HepG2 (cell line): ENCODE results near the gene ETFDH. TPM values are rescaled to one million over a fixed set of nuclear protein-coding genes. Genes with fewer than 3 reads are reported as not detected.

Source experiments
- CBX5 ChIP-seq: sonication (generic); formaldehyde crosslinking; IDR thresholded peaks from 2 replicates; pipeline ENCODE4 v1.4.0; 2020; ENCODE audit warnings: missing genetic modification reagents, borderline replicate concordance
- ETV5 ChIP-seq: IDR thresholded peaks from 2 replicates; pipeline ENCODE4 v1.6.1; 2018; ENCODE audit warnings: missing biosample characterization, missing genetic modification reagents, inconsistent platforms, borderline replicate concordance
- GABPB1 ChIP-seq: IDR thresholded peaks from 2 replicates; pipeline ENCODE4 v1.6.1; 2016; ENCODE audit warnings: mild to moderate bottlenecking, missing genetic modification reagents, moderate library complexity, missing compliant biosample characterization
- KDM3A ChIP-seq: IDR thresholded peaks from 2 replicates; pipeline ENCODE4 v1.6.1; 2018; ENCODE audit warnings: low read depth, missing compliant biosample characterization
- MIER2 ChIP-seq: IDR thresholded peaks from 2 replicates; pipeline ENCODE4 v1.6.1; 2016; ENCODE audit warnings: missing biosample characterization, missing genetic modification reagents
- MTA1 ChIP-seq: sonication (generic); formaldehyde crosslinking; IDR thresholded peaks from 2 replicates; pipeline ENCODE4 v1.4.0; 2020; ENCODE audit warnings: missing genetic modification reagents, mild to moderate bottlenecking, borderline replicate concordance
- NCOA2 ChIP-seq: sonication (generic); formaldehyde crosslinking; IDR thresholded peaks from 2 replicates; pipeline ENCODE4 v1.8.0; 2022; ENCODE audit warnings: inconsistent platforms
- NFIB ChIP-seq: sonication (generic); formaldehyde crosslinking; IDR thresholded peaks from 2 replicates; pipeline ENCODE4 v1.9.0; 2021; ENCODE audit warnings: missing genetic modification reagents, mild to moderate bottlenecking, borderline replicate concordance
- SRSF1 ChIP-seq: fragments of 200-400 bp; formaldehyde crosslinking; optimal IDR thresholded peaks from 2 replicates; pipeline ENCODE3; 2017; ENCODE audit warnings: mild to moderate bottlenecking, low read depth, low read length, moderate library complexity
- ZNF83 ChIP-seq: sonication (generic); formaldehyde crosslinking; IDR thresholded peaks from 2 replicates; pipeline ENCODE4 v1.4.0; 2020; ENCODE audit warnings: missing genetic modification reagents, mild to moderate bottlenecking, borderline replicate concordance
- polyA plus RNA-seq, 8 experiments: library from polyadenylated mRNA; depleted of rRNA in 3 of 8; stranded (reverse) in 7 of 8; unstranded in 1 of 8; fragments of >200 nt; fragmentation: Illumina TruSeq in 4 of 8; extraction: Trizol in 4 of 8; gene quantifications; 2 replicates each; pipeline versions ENCODE4 v1.2.1 to v1.2.3, GENCODE V29; 2011 to 2016; ENCODE audit warnings: low read depth in 4 of 8, missing spikeins in 1 of 8, mixed read lengths in 1 of 8; ENCODE audit not compliant: insufficient read depth in 1 of 8
- total RNA-seq, 5 experiments: library from RNA; depleted of rRNA; stranded (reverse); fragments of >200 nt; fragmentation: Illumina TruSeq; extraction: Trizol; gene quantifications; 2 replicates each; pipeline ENCODE4 v1.2.3, GENCODE V29; 2016; ENCODE audit warnings: low read depth in 1 of 5
- TF ChIP-seq, protein P1 (sequence below), 2 experiments: IDR thresholded peaks; 2 replicates each; pipeline ENCODE4 v1.6.1; 2011 to 2012; ENCODE audit warnings: low read length in 2 of 2, borderline replicate concordance in 1 of 2, low read depth in 1 of 2, mild to moderate bottlenecking in 1 of 2, moderate library complexity in 1 of 2
- TF ChIP-seq, protein P2 (sequence below): sonication (generic); formaldehyde crosslinking; IDR thresholded peaks from 2 replicates; pipeline ENCODE4 v1.4.0; 2020; ENCODE audit warnings: low read depth, mild to moderate bottlenecking, missing genetic modification reagents
- TF ChIP-seq, protein P3 (sequence below): sonication (generic); formaldehyde crosslinking; IDR thresholded peaks from 2 replicates; pipeline ENCODE4 v1.8.1; 2023; ENCODE audit warnings: mild to moderate bottlenecking, moderate library complexity, missing genetic modification reagents
- TF ChIP-seq, protein P4 (sequence below): sonication (generic); formaldehyde crosslinking; IDR thresholded peaks from 2 replicates; pipeline ENCODE4 v1.4.0; 2020; ENCODE audit warnings: missing genetic modification reagents
- TF ChIP-seq, protein P5 (sequence below): IDR thresholded peaks from 2 replicates; pipeline ENCODE4 v1.6.1; 2016; ENCODE audit warnings: control low read depth

The ETFDH gene
- total and polyA plus RNA-seq, 2 of the 13 experiments (the other 11 are each of a cell fraction or from before 2014, with no cell fraction given), result 14.7 to 17.8 TPM

DNA sequence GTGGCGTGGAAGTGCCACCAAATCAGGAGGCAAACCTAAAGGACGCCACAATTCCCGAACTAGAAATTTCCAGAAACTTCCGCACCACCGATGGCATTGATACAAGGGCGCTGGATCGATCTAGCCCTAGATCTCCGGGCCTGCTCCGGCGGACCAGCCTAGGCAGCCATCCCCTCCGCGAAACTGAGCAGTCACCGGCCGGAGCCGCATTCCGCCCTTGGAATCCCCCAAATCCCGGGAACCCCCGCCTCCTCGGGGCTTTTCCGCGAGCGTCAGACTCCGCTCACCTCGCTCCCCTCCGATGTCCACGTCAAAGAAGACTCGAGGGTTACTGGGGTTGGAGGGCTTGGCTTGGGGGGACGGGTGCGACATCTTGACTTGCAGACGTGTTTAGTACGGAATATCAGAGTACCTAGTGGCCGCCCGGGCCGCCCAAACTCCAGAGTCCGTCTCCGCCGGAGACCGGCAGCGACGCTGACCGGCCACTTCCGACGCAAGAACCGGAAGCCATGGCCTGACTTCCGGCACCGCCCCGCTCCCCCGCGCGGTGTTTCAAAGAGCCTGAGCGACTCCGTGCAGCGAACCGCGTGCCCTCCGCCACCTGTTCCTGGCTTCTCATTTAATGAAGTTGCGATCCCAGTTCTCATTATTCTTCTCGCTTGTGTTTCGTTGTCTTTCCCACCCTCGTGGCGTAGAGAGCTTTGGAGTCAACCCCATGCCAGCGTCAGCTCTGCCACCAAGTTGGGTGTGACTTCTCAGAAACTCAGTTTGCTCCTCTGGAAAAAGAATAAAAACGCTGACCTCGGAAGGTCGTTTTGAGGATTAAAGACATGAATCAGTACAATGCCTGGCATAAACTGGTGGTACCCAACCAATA lies 51.1 kb downstream of the ETFDH start, which contains the start of gene PPID (continued):
- TF ChIP-seq, protein P1, sequence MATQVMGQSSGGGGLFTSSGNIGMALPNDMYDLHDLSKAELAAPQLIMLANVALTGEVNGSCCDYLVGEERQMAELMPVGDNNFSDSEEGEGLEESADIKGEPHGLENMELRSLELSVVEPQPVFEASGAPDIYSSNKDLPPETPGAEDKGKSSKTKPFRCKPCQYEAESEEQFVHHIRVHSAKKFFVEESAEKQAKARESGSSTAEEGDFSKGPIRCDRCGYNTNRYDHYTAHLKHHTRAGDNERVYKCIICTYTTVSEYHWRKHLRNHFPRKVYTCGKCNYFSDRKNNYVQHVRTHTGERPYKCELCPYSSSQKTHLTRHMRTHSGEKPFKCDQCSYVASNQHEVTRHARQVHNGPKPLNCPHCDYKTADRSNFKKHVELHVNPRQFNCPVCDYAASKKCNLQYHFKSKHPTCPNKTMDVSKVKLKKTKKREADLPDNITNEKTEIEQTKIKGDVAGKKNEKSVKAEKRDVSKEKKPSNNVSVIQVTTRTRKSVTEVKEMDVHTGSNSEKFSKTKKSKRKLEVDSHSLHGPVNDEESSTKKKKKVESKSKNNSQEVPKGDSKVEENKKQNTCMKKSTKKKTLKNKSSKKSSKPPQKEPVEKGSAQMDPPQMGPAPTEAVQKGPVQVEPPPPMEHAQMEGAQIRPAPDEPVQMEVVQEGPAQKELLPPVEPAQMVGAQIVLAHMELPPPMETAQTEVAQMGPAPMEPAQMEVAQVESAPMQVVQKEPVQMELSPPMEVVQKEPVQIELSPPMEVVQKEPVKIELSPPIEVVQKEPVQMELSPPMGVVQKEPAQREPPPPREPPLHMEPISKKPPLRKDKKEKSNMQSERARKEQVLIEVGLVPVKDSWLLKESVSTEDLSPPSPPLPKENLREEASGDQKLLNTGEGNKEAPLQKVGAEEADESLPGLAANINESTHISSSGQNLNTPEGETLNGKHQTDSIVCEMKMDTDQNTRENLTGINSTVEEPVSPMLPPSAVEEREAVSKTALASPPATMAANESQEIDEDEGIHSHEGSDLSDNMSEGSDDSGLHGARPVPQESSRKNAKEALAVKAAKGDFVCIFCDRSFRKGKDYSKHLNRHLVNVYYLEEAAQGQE (IDR thresholded peaks at IDR 0.05; ENCODE audit: borderline replicate concordance in 1 of 2, low read depth in 1 of 2, low read length in 2 of 2), result no peak; a peak in 1 of 4 replicates
- TF ChIP-seq ETV5 (CRISPR knock-in tag), result peak; percentile 95
- TF ChIP-seq GABPB1, result peak; percentile 99
- peak; percentile 81; the same call in 1 of the 2 replicates for TF ChIP-seq CBX5 (CRISPR knock-in tag)
- TF ChIP-seq SRSF1, result no peak
- TF ChIP-seq KDM3A (CRISPR knock-in tag), result peak; percentile 55; the same call in 1 of the 2 replicates
- no peak for TF ChIP-seq MIER2 (CRISPR knock-in tag)
- no peak for TF ChIP-seq NFIB
- TF ChIP-seq, protein P2, sequence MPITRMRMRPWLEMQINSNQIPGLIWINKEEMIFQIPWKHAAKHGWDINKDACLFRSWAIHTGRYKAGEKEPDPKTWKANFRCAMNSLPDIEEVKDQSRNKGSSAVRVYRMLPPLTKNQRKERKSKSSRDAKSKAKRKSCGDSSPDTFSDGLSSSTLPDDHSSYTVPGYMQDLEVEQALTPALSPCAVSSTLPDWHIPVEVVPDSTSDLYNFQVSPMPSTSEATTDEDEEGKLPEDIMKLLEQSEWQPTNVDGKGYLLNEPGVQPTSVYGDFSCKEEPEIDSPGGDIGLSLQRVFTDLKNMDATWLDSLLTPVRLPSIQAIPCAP, result no peak
- TF ChIP-seq, protein P3, sequence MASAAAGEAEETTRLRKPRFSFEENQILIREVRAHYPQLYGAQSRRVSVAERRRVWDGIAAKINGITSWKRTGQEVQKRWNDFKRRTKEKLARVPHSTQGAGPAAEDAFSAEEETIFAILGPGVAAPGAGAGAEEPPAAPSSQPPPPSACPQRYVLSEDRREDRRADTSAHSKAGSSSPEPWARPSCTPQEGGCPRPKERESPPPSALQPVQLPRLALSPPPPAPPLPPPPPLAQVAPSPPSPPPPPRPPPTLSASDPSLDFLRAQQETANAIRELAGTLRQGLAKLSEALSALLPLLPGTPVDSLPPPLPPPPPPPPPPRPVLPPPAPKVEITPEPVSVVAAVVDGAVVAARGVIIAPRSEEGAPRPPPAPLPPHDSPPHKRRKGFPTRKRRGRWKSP (CRISPR knock-in tag), result no peak; the same call in 1 of the 2 replicates
- TF ChIP-seq, protein P4, sequence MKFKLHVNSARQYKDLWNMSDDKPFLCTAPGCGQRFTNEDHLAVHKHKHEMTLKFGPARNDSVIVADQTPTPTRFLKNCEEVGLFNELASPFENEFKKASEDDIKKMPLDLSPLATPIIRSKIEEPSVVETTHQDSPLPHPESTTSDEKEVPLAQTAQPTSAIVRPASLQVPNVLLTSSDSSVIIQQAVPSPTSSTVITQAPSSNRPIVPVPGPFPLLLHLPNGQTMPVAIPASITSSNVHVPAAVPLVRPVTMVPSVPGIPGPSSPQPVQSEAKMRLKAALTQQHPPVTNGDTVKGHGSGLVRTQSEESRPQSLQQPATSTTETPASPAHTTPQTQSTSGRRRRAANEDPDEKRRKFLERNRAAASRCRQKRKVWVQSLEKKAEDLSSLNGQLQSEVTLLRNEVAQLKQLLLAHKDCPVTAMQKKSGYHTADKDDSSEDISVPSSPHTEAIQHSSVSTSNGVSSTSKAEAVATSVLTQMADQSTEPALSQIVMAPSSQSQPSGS (CRISPR knock-in tag), result peak; percentile 47; the same call in 1 of the 2 replicates
- 0 out of 2 replicates have a peak, but pooled peaks have one; percentile 29 for TF ChIP-seq MTA1 (CRISPR knock-in tag)
- TF ChIP-seq, protein P5, sequence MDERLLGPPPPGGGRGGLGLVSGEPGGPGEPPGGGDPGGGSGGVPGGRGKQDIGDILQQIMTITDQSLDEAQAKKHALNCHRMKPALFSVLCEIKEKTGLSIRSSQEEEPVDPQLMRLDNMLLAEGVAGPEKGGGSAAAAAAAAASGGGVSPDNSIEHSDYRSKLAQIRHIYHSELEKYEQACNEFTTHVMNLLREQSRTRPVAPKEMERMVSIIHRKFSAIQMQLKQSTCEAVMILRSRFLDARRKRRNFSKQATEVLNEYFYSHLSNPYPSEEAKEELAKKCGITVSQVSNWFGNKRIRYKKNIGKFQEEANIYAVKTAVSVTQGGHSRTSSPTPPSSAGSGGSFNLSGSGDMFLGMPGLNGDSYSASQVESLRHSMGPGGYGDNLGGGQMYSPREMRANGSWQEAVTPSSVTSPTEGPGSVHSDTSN (CRISPR knock-in tag), result no peak
- TF ChIP-seq ZNF83 (CRISPR knock-in tag), result no peak
- TF ChIP-seq NCOA2 (CRISPR knock-in tag), result peak; percentile 44; the same call in 1 of the 2 replicates
